ENCODE data around the gene TEX54. TPM values are rescaled to one million over a fixed set of nuclear protein-coding genes. Genes with fewer than 3 reads are reported as not detected.

TEX54 gene
- total and polyA plus RNA-seq, 2 of the 13 experiments (the other 11 are each of a cell fraction or from before 2014, with no cell fraction given) = not detected

GRCh38 chr11:62831520-62832335 lies 913 bp downstream of the TEX54 start, which contains the start of gene STX5 (continued):
- TF ChIP-seq ARID5B (CRISPR knock-in tag; IDR thresholded peaks at IDR 0.05) (0 out of 2 replicates have a peak, but pooled peaks have one; percentile 32), MIXL1 (CRISPR knock-in tag; IDR thresholded peaks at IDR 0.05) (no peak), ZBTB4 (CRISPR knock-in tag; IDR thresholded peaks at IDR 0.05; ENCODE audit: borderline replicate concordance) (no peak), HNF4A (CRISPR knock-in tag; IDR thresholded peaks at IDR 0.05) (no peak), HBP1 (CRISPR knock-in tag; IDR thresholded peaks at IDR 0.05; ENCODE audit: low read depth) (no peak), YY1 (IDR thresholded peaks at IDR 0.05; ENCODE audit: insufficient read depth, insufficient replicate concordance, low read depth, low read length) (no peak), ZNF276 (CRISPR knock-in tag; IDR thresholded peaks at IDR 0.05; ENCODE audit: low read depth) (0 out of 2 replicates have a peak, but pooled peaks have one; percentile 23), ZBTB25 (CRISPR knock-in tag; IDR thresholded peaks at IDR 0.05) (0 out of 2 replicates have a peak, but pooled peaks have one; percentile 50), ZNF282 (IDR thresholded peaks at IDR 0.05; ENCODE audit: partially characterized antibody) (no peak), FOXA1 (IDR thresholded peaks at IDR 0.05) (no peak), FOXA1 (CRISPR knock-in tag; IDR thresholded peaks at IDR 0.05) (peak; percentile 33; the same call in 1 of the 2 replicates), ZSCAN20 (CRISPR knock-in tag; IDR thresholded peaks at IDR 0.05; ENCODE audit: borderline replicate concordance) (no peak; the same call in 1 of the 2 replicates), ETV5 (CRISPR knock-in tag; IDR thresholded peaks at IDR 0.05; ENCODE audit: borderline replicate concordance) (no peak; the same call in 1 of the 2 replicates), ZNF251 (CRISPR knock-in tag; IDR thresholded peaks at IDR 0.05) (no peak), MXI1 (IDR thresholded peaks at IDR 0.05; ENCODE audit: borderline replicate concordance, low read depth, low read length) (peak; percentile 70; the same call in 1 of the 3 replicates)
